Keratinocyte (primary cell): Measurements from ENCODE around the gene ACTN2. TPM values are rescaled to one million over a fixed set of nuclear protein-coding genes. Genes with fewer than 3 reads are reported as not detected.

Experiments used
- DNase-seq: peaks from one replicate; pipeline ENCODE4 v3.0.0-alpha.2; 2011; ENCODE audit warnings: low read depth, missing footprints, low spot score
- FAIRE-seq: peaks from 2 replicates; lab custom pipeline; 2011; peaks lifted over from hg19 to GRCh38; lab: Jason Lieb, UNC
- H2AFZ ChIP-seq: 2 replicates; pipeline ENCODE4 v1.6.0; 2012; ENCODE audit warnings: low read length, control low read depth, inconsistent platforms; ENCODE audit not compliant: control insufficient read depth
- H3K27ac ChIP-seq: 2 replicates; pipeline ENCODE4 v1.5.1; 2011; ENCODE audit warnings: low read length; ENCODE audit not compliant: control insufficient read depth, insufficient read depth
- H3K27me3 ChIP-seq: 3 replicates; pipeline ENCODE4 v1.6.0; 2011; ENCODE audit warnings: low read length; ENCODE audit not compliant: control insufficient read depth, insufficient read depth; ENCODE audit errors: extremely low read depth
- H3K36me3 ChIP-seq, 2 experiments: 2 replicates in 1 of 2; 3 replicates in 1 of 2; pipeline ENCODE4 v1.5.1; 2011; ENCODE audit warnings: low read length in 2 of 2, mild to moderate bottlenecking in 1 of 2; ENCODE audit not compliant: control insufficient read depth in 2 of 2, insufficient read depth in 2 of 2; ENCODE audit errors: extremely low read depth in 1 of 2
- H3K4me1 ChIP-seq: 3 replicates; pipeline ENCODE4 v1.5.1; 2011; ENCODE audit warnings: low read length; ENCODE audit not compliant: control insufficient read depth, insufficient read depth; ENCODE audit errors: extremely low read depth
- H3K4me2 ChIP-seq: 3 replicates; pipeline ENCODE4 v1.6.0; 2011; ENCODE audit warnings: low read depth, low read length; ENCODE audit not compliant: control insufficient read depth, insufficient read depth; ENCODE audit errors: extremely low read depth
- H3K4me3 ChIP-seq, 3 experiments: fragments of 200-600 bp in 1 of 3; sonication (generic) in 1 of 3; 2 replicates in 2 of 3; 3 replicates in 1 of 3; pipeline ENCODE4 v1.5.1; 2011 to 2016; ENCODE audit warnings: low read length in 3 of 3, mild to moderate bottlenecking in 3 of 3, control low read depth in 2 of 3, inconsistent platforms in 1 of 3, low read depth in 1 of 3, mixed read lengths in 1 of 3, mixed run types in 1 of 3, moderate library complexity in 1 of 3; ENCODE audit not compliant: control insufficient read depth in 2 of 3, insufficient read depth in 2 of 3; ENCODE audit errors: extremely low read depth in 1 of 3
- H3K79me2 ChIP-seq: 2 replicates; pipeline ENCODE4 v1.6.0; 2012; ENCODE audit warnings: low read length; ENCODE audit not compliant: control insufficient read depth, insufficient read depth
- H3K9ac ChIP-seq: 3 replicates; pipeline ENCODE4 v1.6.0; 2011; ENCODE audit warnings: low read length; ENCODE audit not compliant: control insufficient read depth, insufficient read depth; ENCODE audit errors: extremely low read depth
- H3K9me1 ChIP-seq: 3 replicates; pipeline ENCODE4 v1.6.0; 2011; ENCODE audit warnings: low read length; ENCODE audit not compliant: control insufficient read depth, insufficient read depth; ENCODE audit errors: extremely low read depth
- H3K9me3 ChIP-seq: 2 replicates; pipeline ENCODE4 v1.5.1; 2012; ENCODE audit warnings: low read depth, low read length; ENCODE audit not compliant: control insufficient read depth
- H4K20me1 ChIP-seq: 3 replicates; pipeline ENCODE4 v1.6.0; 2011; ENCODE audit warnings: low read length; ENCODE audit not compliant: control insufficient read depth, insufficient read depth; ENCODE audit errors: extremely low read depth
- CTCF ChIP-seq, 3 experiments: IDR thresholded peaks in 1 of 3; conservative IDR thresholded peaks in 1 of 3; optimal IDR thresholded peaks in 1 of 3; 2 replicates in 2 of 3; 3 replicates in 1 of 3; pipeline versions ENCODE3 to v1.5.1; 2011; ENCODE audit warnings: low read length in 3 of 3, mild to moderate bottlenecking in 3 of 3, moderate library complexity in 2 of 3, control low read depth in 1 of 3, inconsistent platforms in 1 of 3; ENCODE audit not compliant: insufficient read depth in 2 of 3; ENCODE audit errors: extremely low read depth in 1 of 3
- EZH2 ChIP-seq: IDR thresholded peaks from one replicate; pipeline ENCODE4 v1.6.1; 2012; ENCODE audit warnings: inconsistent platforms, mild to moderate bottlenecking, low read length, moderate library complexity
- dilution Hi-C: fragments of 300-500 bp; cut with MboI; formaldehyde crosslinking; loops from one replicate; pipeline ENCODE4 v1.7.0; 2020; ENCODE audit warnings: low sequenced_read_pairs; ENCODE audit not compliant: extremely low pct_ligation_motif_present
- polyA plus RNA-seq, 5 experiments: library from polyadenylated mRNA; depleted of rRNA in 3 of 5; stranded (reverse) in 3 of 5; stranded (forward) in 1 of 5; unstranded in 1 of 5; fragments of >200 nt; gene quantifications; 1 replicate in 1 of 5; 2 replicates in 3 of 5; 3 replicates in 1 of 5; pipeline versions ENCODE4 v1.2.1 to v1.2.3, GENCODE V29; 2011 to 2012; ENCODE audit warnings: missing spikeins in 2 of 5, low read depth in 1 of 5, low replicate concordance in 1 of 5

Gene ACTN2
- polyA plus RNA-seq, 1 donor (not counting 4 experiments of a cell fraction or from before 2014, with no cell fraction given): not detected

GRCh38 chr1:236734141-236734765 is 48.0 kb downstream of the ACTN2 start:
- FAIRE-seq (no peak), DNase-seq (no peak)
- no peaks in the 10 kb centered on the region for H3K9me3 ChIP-seq
- no peaks in the 10 kb centered on the region for H3K27me3 ChIP-seq
- no peak overlapping the region for H2AFZ ChIP-seq
- H3K9ac ChIP-seq: no peak overlapping the region
- no peak overlapping the region for H3K27ac ChIP-seq
- H3K4me2 ChIP-seq: no peak overlapping the region
- H3K4me1 ChIP-seq: no peaks in the 10 kb centered on the region
- dilution Hi-C loops: no loop called here
- no peaks in the 10 kb centered on the region for H3K9me1 ChIP-seq
- no peaks in the 10 kb centered on the region for H3K36me3 ChIP-seq
- TF ChIP-seq CTCF (optimal IDR thresholded peaks at IDR 0.05 in 1 of 3, IDR thresholded peaks at IDR 0.05 in 1 of 3, conservative IDR thresholded peaks at IDR 0.05 in 1 of 3; ENCODE audit: extremely low read depth in 1 of 3, insufficient read depth in 2 of 3, low read length in 3 of 3) (no peak), EZH2 (no peak)
- no peak overlapping the region for H3K4me3 ChIP-seq
- H3K79me2 ChIP-seq: no peaks in the 10 kb centered on the region
- H4K20me1 ChIP-seq: no peaks in the 10 kb centered on the region

GRCh38 chr1:236736761-236737160 is 50.5 kb downstream of the ACTN2 start:
- TF ChIP-seq EZH2 (no peak), CTCF (optimal IDR thresholded peaks at IDR 0.05 in 1 of 3, IDR thresholded peaks at IDR 0.05 in 1 of 3, conservative IDR thresholded peaks at IDR 0.05 in 1 of 3; ENCODE audit: extremely low read depth in 1 of 3, insufficient read depth in 2 of 3, low read length in 3 of 3) (no peak)
- Histone ChIP-seq H3K79me2 (no peaks in the 10 kb centered on the region), H3K27ac (no peak overlapping the region), H4K20me1 (no peaks in the 10 kb centered on the region), H3K9ac (no peak overlapping the region), H3K9me3 (no peaks in the 10 kb centered on the region), H3K4me3 (no peak overlapping the region), H3K4me1 (no peaks in the 10 kb centered on the region), H3K27me3 (no peaks in the 10 kb centered on the region), H3K9me1 (no peaks in the 10 kb centered on the region), H3K4me2 (no peak overlapping the region), H3K36me3 (no peaks in the 10 kb centered on the region), H2AFZ (no peak overlapping the region)
- dilution Hi-C loops: no loop called here
- FAIRE-seq: no peak
- no peak for DNase-seq
